Activated T-cell treated with anti-CD3 and anti-CD28 coated beads, Interleukin-2, amount 50 U/mL, for 48 hours (primary cell): ENCODE measurements around the gene MTTP.

Experiments
- DNase-seq, 2 experiments: peaks; one replicate each; pipeline ENCODE4 v3.0.0-alpha.2; 2020

MTTP gene

DNA sequence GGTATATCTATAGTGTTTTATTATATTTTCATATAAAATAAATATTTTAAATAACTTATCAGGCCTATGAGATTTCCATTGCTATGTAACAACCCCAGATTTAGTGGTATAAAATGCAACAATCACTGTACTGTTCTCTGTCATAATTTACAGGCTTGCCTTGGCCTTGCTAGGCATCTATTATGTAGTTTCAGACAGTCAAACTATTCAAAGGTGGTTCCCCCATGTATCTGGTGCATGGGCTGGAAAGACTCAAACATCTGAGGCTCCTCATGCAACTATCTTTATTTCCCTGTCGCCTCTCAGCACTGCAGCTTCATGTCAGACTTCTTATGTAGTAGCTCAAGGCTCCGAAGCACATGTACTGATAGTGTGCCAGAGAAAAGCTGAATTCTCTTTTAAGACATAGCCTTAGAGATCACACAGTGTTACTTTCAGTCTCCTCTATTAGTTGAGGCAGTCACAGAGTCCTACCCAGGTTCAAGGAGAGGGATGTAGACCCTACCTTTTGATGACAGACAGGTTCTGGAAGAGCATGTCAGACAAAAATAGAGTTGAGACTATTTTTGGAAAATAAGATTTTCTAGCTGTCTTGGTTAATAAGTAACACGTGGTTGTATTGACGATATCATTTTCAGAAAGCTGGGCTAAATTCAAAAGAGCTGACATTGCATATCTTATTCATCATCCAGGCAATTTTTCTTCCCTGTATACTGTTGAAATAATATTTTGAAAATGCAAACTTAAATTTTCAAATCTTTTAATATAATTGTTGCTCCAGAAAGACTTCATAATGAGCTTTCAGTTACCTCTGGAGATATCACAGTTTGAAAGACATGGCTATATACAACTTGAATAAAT, 19.4 kb downstream of the MTTP start:
- no peak for DNase-seq

DNA sequence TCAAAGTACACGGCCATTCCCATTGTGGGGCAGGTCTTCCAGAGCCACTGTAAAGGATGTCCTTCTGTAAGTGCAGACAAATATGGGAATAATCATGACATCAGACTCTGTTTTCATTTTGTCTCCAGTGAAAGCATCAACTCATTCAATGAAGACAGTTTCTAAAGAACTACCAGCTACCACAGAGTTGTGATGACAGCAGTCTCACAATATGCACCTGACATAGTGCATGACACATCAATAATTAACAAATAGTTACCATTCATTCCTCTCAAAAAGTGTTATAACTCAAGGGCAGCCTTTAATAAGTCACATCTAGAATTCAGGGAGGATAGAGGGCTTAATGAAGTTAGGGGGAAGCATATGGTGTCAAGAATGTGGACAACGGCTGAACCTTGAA, 20.2 kb downstream of the MTTP start:
- no peak for DNase-seq

- no peak for DNase-seq
Measured at GRCh38 chr4:99606716-99607115, 32.1 kb downstream of the MTTP start.

DNA sequence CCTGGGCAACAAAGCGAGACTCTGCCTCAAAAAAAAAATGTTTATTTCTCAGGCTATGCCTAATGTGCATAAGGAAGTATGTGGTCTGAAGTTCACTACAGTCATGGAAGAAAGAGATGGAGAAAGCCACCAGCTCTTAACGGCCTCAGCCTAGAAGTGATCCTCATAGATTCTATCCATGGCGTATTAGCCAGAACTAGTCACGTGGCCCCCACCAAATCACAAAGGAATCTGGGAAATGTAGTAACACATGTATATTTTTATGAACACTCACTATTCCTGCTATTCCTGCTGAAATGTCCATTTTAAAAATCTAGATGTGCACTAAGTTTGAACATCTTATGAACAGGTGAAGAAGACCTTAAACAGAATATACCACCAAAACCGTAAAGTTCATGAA, 33.8 kb downstream of the MTTP start:
- DNase-seq = no peak

GRCh38 chr4:99610605-99611175, 36.1 kb downstream of the MTTP start:
- DNase-seq = no peak

- DNase-seq = no peak
Measured at GRCh38 chr4:99612281-99612680, 37.7 kb downstream of the MTTP start.

DNA sequence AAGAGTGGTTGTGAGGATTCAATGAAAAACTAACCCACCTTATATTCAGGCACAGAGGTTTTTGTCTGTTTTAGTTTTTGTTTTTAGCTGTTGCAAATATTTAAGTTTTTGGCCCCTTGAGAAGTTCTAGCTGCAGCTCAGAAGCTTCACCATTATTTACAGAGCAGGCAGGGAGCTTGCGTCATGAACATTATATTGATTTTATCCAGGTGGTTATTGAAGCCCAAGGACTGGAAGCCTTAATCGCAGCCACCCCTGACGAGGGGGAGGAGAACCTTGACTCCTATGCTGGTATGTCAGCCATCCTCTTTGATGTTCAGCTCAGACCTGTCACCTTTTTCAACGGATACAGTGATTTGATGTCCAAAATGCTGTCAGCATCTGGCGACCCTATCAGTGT, 38.1 kb downstream of the MTTP start:
- DNase-seq = no peak

DNA sequence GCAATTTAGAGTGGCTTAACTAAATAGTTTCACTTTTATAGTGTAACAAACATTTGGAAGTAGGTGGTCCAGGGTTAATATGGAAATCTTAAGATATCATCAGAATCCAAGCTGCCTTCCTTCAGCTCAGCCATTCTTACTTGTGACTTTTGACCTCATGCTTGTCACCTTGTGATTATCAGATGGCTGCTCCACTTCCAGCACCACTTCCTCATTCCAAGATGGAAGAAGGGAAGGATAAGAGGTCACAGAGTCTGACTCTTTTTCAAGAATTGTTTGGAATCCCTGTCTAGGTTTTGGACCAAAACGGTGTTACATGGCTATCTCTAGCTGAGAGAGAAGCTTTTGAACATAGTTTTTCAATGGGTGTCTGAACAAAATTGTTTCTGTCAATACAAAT, 39.9 kb downstream of the MTTP start:
- DNase-seq = no peak

DNA sequence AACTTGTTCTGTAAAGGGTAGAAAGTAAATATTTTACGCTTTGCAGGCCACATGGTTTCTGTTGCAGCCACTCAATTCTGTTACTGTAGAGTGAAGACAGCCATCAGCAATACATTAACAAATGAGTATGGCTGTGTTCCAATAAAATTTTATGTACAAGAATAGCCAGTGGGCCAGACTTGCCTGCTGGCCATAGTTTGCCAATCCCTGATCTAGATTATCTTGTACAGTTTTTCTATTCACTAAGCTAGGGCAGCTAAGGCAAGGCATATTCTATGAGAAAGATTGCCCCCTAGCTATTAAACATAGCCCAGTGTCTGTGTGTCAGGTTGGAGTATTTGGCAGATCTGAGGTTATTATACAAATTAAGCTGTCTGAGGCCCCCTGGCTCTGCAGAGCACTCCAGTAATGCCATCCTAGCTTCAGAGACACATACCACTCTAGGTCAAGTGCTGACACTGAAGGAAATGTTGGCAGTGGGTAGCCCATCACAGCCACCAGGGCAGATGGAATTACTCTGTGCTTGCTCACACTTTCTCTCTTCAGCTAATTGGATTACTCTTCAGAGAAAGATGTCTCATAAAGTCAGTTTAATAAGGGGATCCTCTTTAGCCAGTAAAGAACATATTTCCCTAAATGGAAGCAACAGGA, 40.7 kb downstream of the MTTP start:
- DNase-seq = no peak

DNA sequence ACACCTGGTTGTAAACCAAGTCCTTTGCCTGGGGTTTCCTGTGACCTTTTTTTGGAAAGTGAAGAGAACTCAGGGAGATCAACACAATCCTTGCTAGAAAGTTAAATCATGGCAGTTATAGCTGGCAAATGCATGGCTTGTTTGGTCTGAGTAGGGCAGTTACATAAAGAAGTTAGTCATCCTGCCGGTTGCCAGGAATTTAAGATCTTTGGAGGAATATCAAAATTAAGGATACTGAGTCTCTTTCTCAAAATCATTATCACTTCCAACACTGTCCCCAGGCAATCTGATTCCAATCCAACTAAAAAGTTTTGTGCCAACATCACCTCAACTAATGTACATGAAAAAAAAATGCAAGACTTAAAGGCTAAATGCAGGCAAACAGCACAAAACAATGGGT, 42.8 kb downstream of the MTTP start:
- no peak for DNase-seq

DNA sequence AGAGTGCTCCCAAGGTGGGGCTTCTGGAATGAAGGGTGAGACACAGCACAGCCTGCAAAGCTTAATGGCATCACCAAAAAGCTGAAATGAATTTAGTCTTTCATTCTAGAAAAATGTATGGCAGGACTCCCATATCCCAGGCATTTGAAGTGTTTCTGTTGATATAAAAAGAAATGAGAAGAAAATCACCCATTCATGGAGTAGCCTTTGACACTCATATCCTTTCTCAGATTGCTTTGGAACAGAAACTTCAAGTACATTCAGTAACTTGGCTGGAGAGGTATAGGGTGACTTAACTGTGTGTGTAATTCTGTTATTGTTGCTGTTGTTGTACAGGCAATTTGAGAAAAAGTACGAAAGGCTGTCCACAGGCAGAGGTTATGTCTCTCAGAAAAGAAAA, 47.7 kb downstream of the MTTP start:
- no peak for DNase-seq

GRCh38 chr4:99624141-99624719, 49.6 kb downstream of the MTTP start:
- no peak for DNase-seq

GRCh38 chr4:99625369-99625768, 50.7 kb downstream of the MTTP start:
- DNase-seq = no peak

DNA sequence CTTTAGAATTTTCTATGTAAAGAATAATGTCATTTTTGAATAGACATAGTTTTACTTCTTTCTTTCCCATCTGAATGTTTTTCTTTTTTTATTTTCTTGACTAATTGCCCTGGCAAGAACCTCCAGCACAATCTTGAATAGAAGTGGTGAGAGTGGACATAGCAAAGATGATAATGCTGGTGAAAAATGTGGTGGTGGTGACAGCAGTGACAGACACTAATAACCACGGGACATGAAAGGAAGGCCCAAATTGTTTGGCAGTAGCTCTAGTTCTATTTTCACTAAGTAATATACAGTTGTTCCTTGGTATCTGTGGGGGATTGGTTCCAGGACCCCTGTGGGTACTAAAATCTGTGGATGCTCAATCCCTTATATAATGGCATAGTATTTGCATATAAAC, 53.4 kb downstream of the MTTP start:
- DNase-seq = no peak

DNA sequence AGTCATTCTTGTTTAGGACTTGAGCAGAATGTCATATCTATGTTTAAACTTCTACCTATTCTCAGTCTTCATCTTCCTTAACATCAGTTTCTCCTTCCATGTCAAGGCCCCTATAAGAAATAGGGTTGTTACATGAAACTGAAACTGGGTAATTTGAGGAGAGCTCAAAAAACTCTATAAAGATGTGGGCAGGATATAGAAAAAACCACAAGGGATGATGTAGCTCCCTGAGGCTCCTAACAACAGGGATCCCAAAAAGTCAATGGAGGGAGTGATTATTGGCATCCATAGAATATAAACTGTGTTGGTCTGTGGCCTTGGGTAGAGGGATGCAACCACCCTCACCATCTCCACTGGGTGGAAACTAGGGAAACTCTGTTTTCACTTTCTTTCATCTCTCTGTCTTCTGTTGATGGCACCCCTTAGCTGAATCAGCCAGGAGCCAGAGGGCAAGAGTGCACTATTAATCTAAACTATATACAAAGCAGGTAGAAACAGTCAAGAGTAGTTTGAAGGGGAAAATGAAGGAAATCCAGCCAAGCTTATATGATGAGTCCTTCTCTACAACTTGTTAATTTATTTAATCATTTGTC, 55.4 kb downstream of the MTTP start:
- DNase-seq = no peak

DNA sequence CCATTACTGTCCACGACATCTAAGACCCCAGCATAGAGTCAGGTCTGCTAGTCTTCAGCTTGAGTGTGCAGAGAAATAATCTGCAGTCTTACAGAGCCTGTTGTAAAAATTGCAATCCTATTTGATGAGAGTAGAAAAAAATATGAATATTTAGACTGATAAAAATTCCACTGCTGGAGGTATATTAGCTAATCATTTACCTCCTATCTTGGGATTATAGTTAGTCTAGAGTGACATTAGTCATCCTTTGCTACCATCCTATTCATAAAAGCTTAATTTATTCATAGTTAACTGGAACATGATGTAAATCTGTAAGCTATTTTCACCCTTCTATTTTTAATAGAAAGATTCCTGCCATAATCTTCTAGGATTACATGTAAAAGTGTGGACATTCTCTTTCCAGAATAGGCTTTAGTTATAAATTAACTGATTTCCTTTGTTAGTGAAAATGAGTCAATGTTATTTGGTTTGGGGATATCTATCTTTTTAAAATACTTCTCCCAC, 56.3 kb downstream of the MTTP start:
- DNase-seq = no peak

- no peak for DNase-seq
Measured at GRCh38 chr4:99633772-99634171, 59.1 kb downstream of the MTTP start.

GRCh38 chr4:99634742-99635360, 60.2 kb downstream of the MTTP start:
- DNase-seq = no peak

GRCh38 chr4:99635601-99636000, 61.0 kb downstream of the MTTP start:
- DNase-seq = no peak

GRCh38 chr4:99636422-99636821, 61.8 kb downstream of the MTTP start:
- no peak for DNase-seq

- no peak for DNase-seq
Measured at GRCh38 chr4:99637174-99637573, 62.5 kb downstream of the MTTP start.

DNA sequence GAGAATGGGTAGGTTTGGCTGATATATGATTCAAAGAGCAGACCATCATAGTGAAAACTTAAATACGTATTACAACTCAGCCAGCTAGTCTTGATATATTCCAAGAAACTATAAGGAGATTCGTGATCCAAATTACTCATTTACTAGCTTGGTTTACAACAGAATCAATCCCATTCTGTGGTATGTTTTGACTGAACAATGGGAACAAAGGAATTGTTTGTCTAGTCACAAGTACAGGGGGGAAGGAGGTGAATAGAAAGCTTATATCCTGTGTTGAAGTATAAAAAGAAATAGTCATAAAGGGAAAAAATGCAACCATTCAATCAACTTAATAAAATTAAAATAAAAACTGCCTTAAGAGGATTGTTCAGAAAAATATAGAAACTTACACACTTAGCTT, 66.1 kb downstream of the MTTP start:
- no peak for DNase-seq
